ENCODE data around the gene BAIAP2L1.
A peak's percentile ranks its signal among the peaks of the same experiment; 100 is the strongest.

GRCh38 chr7:98283127-98283886 lies 117.6 kb downstream of the BAIAP2L1 start:
- no peak for TF ChIP-seq CTCF (IDR thresholded peaks at IDR 0.05)
- TF ChIP-seq POLR2A (IDR thresholded peaks at IDR 0.05) = peak in 1 of 4 donors; percentile 62

All from esophagus squamous epithelium (tissue), 4 donors.